HS-27A (cell line): ENCODE data around the gene TGFBR3.

Source experiments
- DNase-seq: peaks from one replicate; pipeline ENCODE4 v3.0.0-alpha.2; 2012; ENCODE audit warnings: low read depth, missing footprints

Gene TGFBR3

DNA sequence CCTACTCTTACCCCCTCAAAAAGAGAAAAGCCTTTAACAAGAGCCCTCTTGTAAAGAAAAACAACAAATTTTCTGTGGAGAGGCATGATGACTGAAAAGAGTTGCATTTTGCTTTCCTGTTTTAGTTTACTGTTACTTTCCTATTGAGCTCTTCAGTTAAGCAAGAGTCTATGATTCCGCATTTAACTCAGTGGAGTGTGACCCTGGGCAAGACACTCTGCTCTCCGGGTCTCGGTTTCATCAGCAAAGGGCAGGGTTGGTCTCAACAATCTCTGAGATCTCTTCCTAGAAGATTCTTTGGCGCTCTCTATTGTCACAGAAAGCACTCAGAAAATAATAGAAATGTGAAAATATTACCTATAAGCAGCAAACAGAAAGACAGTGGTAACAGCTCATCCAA, 175.7 kb downstream of the TGFBR3 start:
- DNase-seq, result no peak

DNA sequence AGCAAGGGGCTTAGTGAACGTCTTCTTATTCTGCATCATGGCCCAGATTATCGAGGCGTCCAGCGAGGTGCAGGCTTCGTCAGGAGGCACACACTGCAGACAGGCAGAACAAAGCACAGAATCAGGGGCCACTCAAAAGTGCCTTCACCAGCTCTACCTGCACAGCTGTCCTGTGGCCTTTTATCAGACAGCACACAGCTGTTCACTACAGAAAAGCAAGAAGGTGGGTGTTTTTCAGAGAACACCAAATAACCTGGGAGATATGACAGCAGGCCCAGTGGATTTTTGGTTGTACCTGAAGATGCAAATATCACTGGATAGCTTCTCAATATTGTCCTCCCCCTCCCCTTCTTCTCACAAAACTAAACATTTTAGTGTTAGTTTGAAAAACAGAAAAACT, 177.3 kb downstream of the TGFBR3 start:
- DNase-seq, result no peak

DNA sequence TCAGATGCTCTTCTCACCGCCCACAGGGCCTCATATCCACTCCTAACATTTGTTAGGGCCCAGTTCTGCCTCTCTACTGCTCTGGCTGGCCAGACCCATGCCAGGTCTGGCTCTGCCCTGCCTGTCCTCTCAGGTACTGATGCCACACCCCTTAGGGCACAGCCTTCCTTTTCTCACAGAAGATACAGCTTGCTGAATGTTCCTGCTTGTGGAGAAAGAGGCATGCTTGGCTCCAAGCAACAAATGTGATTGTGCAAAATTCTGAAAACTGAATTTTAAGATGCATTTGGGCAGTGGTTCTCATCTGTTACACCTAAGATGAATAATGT, 178.1 kb downstream of the TGFBR3 start:
- DNase-seq, result no peak

DNA sequence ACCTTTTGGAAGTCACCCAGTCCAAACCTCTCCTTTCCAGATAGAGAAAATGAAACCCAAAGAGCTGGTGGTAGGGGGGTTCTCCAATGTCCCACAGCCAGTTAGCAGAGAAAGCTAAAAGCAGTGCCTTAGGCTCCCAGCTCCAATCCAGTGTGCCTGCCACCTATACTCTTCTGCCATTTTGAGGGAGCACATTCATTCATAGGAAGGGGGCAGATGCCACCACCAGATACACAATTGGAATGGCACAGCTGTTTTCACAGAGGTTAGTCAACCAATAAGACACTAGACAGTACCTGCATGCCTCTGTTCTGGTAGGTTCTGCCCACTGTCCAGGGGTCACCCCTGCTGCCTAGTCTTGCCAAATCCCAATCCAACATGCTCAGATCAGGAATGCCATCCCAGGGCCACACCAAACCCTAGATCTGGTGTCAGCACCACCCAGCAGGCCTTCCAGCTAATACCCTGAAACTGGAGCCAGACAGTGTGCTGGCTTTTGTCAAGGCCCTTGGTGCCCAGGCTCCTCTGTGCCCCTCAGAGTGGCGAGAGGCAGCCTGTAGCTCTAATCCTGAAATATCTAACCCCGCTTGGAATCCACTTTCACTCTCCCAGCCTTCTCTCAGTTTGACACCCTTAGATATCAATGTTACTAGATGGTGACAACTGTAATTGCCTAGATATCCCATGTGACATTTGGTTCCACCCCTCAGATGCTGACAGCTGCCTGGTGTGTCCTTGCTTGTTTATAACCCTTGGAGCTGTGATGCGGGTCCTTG, 178.6 kb downstream of the TGFBR3 start:
- no peak for DNase-seq

DNA sequence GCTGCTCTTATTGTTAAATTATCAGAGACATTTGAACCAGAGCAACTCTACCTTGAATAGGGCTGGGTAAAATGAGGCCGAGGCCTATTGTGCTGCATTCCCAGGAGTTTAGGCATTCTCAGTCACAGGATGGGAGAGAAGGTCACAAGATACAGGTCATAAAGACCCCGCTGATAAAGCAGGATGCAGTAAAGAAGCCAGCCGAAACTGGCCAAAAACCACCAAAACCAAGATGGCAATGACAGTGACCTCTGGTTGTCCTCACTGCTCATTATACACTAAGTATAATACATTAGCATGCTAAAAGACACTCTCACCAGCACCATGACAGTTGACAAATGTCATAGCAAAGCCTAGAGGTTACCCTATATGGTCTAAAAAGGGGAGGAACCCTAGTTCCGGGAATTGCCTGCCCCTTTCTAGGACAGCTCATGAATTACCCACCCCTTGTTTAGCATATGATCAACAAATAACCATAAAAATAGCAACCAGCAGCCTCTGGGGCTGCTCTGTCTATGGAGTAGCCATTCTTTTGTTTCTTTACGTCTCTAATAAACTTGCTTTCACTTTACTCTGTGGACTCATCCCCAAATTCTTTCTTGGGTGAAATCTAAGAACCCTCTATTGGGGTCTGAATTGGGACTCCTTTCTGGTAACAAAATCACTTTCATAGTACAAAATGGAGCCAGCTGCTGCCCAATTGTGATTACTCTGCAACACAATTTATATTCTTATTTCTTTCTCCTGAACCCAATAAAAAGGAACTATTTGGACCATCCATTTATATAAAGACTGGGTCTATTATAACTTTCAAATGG, 179.6 kb downstream of the TGFBR3 start:
- no peak for DNase-seq

DNA sequence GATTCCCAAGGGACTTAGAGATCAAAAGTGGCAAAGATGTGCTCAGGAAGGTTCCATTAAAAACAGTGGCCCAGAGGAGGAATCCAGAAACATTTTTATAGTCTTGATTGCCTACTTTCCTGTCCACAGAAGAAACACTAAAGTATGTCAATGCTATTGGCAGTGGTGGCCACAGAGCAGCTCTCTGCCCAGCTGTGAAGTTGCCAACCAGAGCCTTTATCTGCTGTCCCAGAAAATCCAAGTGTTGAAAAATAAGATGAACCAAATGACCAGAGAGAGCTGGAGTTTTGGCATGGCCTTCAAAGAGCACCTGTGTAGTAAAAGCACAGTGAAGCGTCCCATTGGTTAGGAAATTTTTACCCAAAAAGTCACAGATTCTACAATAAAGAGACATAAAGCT, 181.2 kb downstream of the TGFBR3 start:
- DNase-seq, result no peak

DNA sequence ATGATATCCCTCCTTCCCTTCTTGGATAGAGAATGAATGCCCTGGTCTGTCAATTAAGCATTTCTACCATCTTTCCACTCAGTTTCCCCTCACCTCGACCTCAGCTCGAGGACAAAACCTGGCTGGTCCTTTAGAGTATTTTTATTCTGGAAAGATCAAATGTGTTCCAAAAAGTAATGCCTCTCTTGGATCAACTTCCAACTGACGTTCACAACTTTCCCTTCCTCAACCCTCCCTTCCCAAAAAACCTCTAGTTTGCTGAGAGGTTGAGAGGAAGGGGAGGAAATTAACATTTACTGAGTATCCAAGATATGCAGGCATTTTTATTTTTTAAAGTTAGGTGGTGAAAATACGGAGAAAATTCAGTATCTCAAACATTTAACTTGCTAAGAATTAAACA, 182.9 kb downstream of the TGFBR3 start:
- DNase-seq, result no peak

DNA sequence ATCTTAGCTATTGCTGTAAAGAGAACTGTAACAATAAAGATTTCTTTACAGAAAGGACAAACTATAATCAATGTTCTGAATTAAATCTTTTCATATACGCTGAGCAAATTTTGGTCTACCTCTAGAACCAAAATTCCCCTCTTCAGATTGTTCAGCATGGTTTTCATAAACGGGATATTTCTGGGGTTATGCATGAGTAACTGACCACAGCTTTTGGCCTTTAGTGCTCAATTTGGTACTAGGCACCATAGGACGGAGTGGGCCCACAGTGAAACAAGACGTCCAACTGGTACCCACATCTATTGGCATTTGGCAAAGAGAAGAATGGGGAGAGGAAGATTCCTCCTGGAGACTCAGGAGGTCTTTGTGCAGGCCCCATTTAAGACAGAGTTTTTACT, 184.5 kb downstream of the TGFBR3 start:
- peak; percentile 68 for DNase-seq

DNA sequence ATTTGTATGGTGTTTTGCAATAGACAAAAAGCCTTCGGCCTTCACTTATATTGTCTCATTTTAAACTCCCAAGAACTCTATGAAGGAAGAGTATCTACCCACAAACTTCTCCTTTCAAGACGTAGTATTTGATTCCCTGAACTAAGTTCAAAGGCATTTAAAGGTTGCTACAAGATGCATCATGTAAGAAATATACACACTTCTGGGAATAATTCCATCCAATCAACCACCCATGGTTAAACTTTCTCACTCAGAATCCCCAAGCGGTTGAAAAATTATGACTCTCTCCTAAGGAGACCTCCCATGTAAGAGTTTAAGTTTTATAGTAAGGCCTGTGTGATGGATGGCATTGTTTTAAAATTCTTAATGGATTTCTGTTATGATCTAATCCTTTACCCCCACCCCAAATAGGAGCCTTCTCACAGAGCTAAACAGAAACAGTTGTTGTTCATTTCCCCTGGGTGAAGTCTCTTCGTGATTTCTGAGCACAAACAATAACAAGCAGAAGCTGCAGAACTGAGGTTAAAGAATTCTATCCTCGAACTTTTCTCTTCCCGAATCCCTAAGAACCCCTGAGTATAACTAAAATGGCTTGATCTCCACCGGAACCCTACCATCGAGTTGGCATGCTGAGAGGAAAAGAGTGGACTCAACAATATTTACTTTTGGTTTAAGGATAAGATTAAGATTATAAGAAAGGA, 185.0 kb downstream of the TGFBR3 start:
- peak; percentile 53 for DNase-seq

DNA sequence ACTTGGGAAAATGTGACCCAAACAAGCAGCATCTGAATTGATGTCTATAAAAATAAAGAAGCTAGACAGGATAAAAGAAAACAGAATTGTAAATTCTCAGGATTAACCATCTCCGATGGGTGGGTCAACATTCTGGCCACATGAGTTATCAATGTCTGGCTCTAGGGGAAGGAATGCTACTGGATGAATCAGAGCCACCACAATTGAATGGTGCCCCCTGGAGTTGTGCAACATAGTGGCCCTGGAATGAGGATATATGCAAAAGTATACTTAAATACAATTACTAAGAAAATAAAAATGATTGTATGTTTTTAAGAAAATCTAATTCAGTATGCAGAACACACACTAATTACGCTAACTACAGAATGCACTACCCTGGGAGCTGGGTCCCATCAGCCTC, 185.6 kb downstream of the TGFBR3 start:
- peak; percentile 72 for DNase-seq

DNA sequence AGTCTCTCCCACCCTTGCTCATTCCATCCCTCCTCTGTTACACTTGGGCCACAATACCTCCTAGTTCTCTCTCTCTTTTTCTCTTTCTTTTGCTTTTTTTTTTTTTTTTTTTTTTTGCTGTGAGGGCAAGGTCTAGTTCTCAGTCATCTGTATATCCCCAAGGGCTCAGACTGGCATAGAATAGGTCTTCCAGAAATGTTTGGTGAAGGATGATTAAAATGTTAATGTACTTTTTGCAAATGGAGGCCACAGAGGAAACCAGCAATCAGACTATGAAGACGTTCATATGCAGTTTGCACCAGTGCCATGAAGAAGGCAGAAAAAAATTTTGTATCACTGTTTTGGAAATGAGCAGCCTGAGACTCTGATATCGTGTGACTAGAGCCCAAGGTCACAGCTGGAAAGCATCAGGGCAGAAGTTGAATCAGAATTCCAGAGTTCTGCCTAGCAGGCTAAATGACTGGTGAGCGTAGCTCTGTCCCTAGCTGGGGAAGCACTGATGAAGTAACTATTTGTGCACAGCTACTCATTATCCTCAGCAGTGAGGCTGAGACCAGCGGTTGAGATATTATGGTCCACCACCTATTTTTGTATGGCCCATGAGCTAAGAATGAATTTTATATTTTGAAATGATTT, 186.5 kb downstream of the TGFBR3 start:
- DNase-seq, result peak; percentile 42

DNA sequence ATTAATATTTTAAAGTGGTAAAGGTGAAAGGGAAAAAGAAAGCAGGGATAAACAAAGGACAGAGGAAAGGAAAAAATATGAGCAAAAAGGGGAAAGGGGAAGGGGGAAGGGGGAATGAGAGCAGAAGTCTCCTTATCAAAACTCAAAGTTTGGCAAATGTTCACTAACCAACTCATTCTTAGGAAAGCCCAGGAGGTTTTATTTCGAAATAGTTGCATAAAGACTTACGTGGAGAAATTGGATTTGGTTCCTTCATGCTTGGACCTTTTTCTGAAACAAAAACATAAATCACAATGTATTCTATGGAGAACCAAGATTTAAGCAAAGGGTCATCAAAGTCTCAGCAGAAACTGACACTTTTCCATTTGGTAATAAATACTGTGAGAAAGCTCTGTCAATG, 188.1 kb downstream of the TGFBR3 start:
- no peak for DNase-seq

DNA sequence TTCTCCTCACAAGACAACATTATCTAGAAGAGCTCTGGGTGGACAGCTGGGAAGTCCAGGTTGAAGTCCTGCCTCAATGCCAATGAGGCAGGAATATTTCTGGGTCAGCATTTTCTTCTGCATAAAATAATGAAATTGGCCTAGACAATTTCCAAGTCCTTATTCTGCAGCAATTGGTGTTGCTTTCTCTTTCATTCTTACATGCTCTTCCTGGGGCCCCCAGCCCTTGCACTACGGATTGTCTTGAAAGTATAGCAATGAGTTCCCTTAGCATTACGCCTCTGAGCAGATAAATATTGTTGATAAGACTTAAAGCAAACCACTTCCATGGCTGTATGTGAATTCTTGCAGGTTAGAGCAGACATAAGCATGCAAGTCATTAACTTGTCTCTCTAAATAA, 188.5 kb downstream of the TGFBR3 start:
- no peak for DNase-seq

DNA sequence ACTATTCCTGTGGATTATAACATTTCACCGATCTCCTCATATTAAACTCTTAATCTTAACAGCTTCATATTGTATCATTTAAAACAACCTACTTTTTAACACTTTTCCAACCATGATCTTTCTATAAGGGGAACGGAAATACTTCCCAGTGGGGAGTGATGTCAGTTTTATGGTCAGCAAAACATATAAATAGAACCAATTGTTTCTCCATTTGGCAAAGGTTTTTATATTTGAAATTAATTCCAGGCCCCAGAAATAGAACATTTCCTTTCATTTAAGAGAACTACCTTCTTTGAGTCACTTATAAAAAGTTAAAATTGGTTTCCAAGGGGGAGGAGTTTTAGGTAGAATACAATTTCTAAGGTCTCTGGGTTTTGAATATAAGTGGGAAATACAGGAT, 189.6 kb downstream of the TGFBR3 start:
- DNase-seq, result no peak

DNA sequence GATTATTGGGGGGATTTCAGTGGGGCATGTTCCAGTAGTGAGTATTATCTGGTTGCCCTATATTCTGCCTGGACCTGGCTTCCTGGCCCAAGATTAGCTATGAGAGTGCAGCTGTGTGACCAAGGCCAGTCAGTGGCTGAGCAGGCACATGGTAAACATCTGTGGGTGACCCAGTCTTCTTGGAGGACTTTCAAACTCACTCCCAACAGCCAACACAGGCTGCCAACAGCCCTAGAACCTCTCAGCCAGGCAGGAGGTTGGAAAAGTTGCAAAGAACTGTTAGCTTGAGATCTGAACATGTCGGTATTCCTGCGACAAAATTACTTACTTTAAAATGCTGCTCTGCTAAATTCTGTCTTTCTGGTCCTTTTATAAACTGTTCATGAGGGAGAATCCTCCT, 192.4 kb downstream of the TGFBR3 start:
- DNase-seq, result no peak

DNA sequence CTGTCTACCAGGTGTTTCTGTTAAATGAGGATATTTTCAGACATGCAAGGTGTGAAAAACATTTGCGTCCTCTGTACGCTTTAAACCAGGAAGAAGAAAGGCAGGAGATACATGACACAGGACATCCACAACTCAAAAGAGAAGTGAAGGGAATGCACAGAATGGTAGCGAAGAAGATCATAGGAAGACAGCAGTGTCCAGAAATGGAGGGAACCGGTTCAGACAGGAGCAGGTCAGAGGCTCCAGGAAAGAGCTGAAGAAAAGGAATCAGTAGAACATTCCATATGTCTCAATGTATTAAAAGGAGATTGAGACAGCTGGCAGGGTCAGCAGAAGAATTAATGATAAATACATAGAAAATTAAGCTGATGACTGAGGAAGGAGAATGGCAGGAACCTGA, 194.4 kb downstream of the TGFBR3 start:
- no peak for DNase-seq

DNA sequence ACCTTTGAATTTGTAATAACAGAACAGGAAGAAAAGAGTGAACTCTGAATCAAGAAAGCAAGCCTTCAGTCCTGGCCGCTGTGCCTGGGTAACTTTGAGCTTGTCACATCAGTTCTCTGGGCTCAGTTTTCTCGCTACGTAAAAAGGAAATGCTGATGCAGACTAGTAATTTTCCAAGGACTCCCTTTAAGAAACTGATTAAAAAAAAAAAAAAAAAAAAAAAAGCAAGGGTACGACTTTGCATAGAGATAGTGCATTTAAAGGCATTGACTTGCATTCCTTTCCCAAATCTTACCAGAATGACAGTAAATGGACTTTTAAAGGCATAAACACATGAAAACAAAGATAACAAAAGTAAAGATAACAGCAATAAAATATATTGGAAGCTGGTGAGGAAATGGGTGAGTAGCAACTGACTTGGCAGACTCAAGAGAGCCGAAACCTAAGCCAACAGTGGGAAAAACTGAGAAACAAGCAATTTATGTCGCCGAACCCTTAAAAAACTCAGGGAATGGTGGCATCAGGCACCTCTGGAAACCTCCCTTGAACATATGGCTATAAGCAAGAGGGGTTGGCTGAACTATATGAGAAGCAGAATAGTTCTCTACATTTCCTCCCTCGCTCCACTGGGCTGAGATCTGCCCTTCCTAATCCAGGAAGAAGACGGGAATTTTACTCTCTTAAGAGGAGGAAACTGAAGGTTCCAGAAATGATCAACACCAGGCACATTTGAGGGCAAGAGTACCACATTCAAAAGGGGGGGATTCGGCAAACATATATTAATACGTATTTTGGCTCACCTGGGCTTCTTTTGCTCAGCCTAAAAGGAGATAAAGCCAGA, 196.1 kb downstream of the TGFBR3 start:
- no peak for DNase-seq

DNA sequence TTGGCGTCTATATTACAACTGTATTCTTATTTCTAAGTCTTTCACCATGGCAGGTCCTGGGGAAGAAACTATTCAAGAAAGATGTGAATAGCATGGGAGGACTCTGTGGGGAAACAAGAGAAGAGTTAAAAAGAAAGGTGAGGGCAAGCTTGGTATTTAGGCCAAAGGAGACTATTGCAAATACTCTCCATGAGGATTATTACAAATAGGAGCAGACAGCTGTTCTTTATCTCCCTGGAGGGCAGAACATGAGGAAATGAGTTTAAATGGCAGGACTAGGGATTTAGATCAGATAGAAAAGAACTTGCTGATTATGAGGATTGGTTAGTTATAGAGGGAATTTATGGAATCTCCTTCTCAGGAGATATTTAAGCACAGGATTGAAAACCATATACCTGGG, 198.5 kb downstream of the TGFBR3 start:
- no peak for DNase-seq

DNA sequence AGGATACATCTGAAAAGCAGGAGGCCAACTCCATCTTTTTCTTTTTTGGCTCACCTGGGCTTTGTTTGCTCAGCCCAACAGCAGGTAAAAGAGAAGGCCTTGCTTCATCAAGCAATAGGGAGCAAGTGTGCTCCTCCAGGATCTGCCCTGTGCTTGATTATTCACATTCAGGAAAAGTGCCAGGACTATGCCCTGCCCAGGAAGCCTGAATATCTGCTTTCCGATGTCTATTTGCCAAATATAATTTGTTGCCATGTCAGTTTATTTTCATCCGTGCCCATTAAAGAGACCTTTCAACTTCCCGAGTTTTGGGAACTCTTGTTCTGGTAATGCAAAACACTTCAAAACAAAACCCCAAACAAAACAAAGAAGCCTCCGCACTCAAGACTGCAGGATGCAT, 200.0 kb downstream of the TGFBR3 start:
- no peak for DNase-seq

DNA sequence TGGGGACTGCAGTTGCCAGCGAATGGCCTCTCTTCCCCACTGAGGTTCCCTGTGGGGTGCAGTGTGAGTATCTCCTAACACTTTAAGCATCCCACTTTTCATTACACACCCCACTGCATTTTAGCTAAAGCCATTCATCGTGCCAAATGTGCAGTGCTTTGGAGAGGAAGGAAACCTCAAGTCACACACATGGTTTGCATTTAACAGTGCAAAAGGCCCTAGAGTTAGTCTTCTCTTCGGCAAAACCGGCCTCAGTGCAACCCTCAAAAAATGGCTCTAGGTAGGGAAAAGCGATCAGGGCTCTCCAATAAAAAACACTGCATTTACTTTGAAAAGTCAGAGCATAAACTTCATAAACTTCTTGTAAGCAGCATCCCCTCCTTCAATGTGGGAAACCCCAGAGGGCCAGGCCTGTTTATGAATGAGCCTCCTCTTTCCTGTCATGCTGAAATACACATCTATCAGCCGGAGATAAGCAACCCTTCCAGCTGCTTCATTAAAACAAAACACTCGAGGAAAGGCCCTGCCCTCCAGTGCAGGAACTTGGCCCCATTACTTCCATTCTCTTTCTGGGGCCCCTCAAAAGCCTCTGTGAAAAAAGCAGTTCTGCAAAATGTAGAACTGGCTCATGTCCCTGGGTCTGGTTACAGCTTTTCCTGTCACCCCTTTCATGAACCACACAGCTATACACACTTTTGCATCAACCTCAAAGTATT, 201.3 kb downstream of the TGFBR3 start:
- DNase-seq, result no peak

DNA sequence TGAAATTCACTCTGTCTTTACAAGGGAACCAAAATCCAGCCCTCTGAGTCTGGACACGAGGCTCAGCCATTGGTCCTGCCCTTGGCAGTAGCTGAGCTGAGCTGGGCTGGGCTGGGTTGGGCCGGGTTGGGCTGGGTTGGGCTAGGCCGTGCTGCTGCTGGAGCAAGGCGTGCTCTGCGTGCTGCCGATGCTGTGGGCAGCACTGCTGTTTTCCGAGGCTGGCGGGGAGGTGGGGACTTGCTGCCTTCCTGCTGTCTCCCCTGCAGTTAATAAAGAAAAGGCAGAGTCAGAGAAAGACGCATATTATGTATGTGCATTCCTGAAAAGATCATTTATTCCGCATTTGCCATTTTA, 202.4 kb downstream of the TGFBR3 start:
- DNase-seq, result no peak
